Lung microvascular endothelial cell (primary cell): ENCODE data around the gene SHLD2. TPM values are rescaled to one million over a fixed set of nuclear protein-coding genes. Genes with fewer than 3 reads are reported as not detected.
"Not testable (repeated sequence)": the region's sequence is repeated elsewhere in the genome, so short reads cannot be mapped to it uniquely, and the experiment has no call there.

Experiments used
- DNase-seq, 2 donors: peaks; one replicate each; pipeline versions ENCODE4 v3.0.0 to v3.0.0-alpha.2; 2010; ENCODE audit warnings: low read depth in 2 of 2
- total RNA-seq: library from RNA; depleted of rRNA; stranded (reverse); fragments of >200 nt; gene quantifications from 2 replicates; pipeline ENCODE4 v1.2.1, GENCODE V29; 2014

The SHLD2 gene
- total RNA-seq, 1 donor from 2014 or later: 19.2 TPM

GRCh38 chr10:87084291-87084782, 10.7 kb upstream of the SHLD2 start:
- peak; percentile 47 to 74 for DNase-seq

GRCh38 chr10:87085537-87085936, 9.5 kb upstream of the SHLD2 start:
- DNase-seq: no peak

GRCh38 chr10:87089746-87090145, 5.3 kb upstream of the SHLD2 start:
- no peak for DNase-seq

DNA sequence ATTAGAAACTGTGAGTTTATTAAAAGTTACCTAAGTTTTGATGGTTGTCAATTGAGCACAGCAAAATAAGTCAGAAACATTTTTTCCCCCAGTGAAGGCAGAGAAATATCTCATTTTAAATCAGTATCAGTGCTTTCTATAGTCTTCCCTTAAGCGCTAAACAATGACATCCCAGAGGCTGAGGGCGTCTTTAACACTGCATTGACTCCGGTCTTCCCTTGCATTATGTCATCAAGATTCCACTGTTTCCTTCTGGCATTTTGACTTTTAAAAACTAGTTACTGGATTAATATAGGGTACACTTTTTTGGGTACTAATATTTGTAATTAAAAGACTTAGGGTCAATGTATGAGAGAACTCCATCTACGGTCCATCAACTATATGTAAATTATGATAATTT, 4.2 kb upstream of the SHLD2 start:
- DNase-seq: peak in 1 of 2 donors; percentile 51

GRCh38 chr10:87092376-87092860, 2.6 kb upstream of the SHLD2 start:
- DNase-seq: peak; percentile 63

DNA sequence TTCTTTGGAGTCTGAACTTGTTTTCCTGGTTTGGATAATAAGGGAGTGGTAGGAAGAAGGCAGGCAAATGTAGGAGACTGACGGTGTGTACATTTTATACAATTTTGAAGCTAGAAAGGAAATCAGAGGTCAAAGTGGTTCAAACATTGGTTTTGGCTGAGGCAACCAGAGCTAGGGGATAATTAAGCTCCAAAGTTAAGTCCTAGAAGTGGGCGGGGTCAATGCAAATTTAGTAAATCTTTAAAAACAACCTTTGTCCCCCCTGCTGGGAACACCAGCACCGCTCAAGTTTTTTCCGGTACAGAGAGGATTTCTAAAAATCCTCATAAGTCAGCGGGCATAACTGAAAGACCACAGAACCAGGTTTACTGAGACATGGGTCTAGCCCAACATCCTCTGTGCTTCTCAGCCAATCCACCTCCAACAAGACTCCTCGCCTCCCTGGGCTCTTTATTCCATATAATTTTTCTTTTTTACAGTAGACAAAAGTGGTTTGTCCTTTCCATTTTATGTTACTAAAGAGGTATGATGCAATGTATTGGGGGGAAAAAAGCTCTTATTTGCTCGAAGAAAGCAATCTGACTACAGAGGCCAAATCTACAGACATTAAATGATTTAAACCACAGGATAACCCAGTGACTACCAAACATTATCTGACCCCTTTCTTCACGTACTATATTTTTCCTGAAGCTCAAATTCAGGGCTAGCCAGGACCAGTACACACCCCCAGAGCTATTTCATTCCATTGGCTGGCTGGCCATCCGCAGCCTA, 2.0 kb upstream of the SHLD2 start:
- peak; percentile 44 to 65 for DNase-seq

DNA sequence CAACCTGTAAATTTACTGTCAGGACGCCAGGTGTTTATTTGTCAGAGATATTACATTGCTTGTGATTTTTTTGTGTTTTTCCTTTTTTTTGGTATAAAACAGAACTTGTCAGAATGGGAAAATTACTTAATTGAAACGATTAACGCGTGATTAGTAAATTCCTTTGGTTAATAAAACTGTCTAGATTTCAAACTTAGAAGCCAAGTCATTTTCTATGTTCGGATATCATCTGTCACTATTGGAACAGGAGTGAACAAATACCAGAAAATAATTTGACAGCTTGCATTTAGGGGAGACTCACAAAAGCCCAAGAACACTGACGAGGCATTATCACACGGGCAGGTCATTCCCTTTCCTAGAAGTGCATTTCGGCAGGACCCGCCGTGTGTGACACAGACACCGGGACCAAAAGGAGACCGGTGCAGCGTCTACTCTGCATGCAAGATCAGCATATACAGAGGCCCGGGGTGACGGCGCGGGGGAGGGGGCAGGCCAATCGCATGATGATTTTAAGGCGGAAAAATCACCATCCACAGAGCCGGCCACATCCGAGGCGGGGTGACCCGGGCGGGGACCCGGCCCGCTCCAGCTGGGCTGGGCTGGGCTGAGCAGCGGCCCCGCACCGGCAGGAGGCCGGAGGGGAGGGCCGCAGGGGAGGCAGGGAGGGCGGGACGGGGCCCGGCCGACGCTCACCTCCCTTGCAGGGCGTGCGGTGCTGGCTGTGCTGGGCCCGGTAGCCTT, 1.2 kb upstream of the SHLD2 start:
- DNase-seq: peak; percentile 46 to 49

GRCh38 chr10:87095236-87095945, 385 bp downstream of the SHLD2 start:
- peak; percentile 91 for DNase-seq

- DNase-seq: no peak
These were observed 7.0 kb downstream of the SHLD2 start for GRCh38 chr10:87101996-87102395.

DNA sequence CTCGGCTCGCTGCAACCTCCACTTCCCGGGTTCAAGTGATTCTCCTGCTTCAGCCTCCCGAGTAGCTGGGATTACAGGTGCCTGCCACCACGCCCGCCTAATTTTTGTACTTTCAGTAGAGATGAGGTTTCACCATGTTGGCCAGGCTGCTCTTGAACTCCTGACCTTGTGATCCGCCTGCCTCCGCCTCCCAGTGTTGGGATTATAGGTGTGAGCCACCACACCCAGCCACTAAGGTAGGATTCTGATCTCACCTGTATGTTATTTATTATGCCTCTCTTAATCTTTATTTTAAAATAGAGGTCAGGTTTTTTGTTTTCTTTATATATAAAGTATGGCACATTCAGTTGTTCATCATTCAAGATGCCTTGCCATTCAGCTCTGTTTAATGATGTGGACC, 9.7 kb downstream of the SHLD2 start:
- DNase-seq: not testable (repeated sequence)

DNA sequence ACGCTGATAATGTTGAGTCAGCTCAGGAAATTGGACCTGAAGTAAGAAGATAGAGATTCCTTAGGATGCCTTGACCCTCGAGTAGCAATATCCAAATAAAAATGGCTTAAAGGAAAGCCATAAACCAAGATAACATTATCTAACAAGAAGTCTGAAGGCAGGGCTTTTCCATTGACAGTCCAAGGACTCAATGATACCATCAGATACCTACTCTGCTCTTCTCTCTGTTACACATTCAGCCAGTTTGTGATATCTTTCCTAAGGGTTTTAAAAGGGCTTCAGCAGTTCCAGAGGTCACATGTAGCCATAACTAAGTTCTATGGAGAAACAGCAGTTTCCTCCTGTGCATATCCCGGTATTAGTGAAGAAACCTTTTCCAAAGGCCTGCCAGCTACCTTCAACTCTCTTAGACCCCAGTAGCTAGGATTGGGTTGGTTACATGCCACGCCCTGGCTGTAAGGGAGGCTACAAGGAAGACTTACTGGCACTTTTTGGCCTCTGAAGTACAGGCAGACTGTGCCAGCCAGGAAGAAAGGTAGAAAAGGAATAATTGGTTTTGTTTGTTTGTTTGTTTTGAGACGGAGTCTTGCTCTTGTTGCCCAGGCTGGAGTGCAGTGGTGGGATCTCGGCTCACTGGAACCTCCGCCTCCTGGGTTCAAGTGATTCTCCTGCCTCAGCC, 10.6 kb downstream of the SHLD2 start:
- DNase-seq: no peak

GRCh38 chr10:87118122-87118521, 23.1 kb downstream of the SHLD2 start:
- not testable (repeated sequence) for DNase-seq

DNA sequence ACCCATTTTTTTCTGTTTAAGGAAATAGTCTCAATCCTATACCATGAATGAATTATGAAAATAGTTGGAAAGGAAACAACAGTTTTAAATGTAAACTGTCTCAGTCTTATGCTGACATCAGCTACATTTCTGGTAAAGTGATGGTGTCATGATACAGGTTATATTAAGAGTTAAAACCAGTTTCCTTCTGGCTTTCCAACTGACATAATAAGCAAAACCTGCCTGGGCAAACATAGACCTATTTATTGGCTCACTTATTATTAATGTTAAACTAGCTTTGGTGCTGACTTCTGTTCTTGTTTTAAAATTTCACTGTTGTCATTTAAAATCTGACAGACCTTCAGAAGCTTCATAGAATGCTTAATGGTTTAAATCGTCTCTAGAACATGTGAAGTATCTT, 24.0 kb downstream of the SHLD2 start:
- not testable (repeated sequence) for DNase-seq

DNA sequence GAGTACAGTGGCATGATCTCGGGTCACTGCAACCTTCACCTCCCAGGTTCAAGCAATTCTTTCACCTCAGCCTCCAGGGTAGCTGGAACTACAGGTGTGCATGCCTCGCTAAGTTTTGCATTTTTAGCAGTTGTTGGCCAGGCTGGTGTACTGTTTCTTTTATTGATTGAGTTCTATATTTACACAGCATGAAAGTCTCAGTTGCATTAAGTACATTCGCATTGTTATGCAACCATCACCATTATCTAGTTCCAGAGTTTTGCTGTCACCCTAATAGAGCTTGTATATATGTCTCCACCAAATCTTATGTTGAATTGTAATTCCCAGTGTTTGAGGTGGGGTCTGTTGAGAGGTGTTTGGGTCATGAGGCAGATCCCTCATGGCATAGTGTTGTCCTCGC, 28.3 kb downstream of the SHLD2 start:
- not testable (repeated sequence) for DNase-seq

- not testable (repeated sequence) for DNase-seq
These were observed 32.0 kb downstream of the SHLD2 start for GRCh38 chr10:87127048-87127447.

DNA sequence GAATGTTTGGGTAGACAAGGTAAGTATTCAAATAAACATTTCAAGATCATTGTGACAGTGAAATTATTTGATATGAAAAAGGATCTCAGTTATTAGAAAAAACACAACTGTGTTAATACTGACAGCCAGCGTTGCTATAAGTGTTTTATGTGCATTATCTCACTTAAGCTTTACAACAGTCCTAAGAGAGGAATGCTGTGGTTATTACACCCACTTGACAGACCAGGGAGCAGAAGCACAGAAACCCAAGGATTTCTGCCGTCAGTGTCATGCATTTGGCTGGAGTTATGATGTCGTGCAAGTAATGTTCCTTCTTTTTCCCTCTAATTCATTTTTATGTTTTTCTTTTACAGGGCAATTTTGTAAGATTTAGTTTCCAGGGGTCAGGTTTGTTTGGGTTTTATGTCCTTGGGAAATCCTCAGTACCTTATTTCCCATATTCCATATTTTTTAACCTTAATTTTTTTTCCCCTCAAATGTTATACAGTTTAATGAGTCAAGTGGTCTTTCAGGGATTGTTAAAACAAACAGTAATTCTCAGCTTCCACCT, 32.7 kb downstream of the SHLD2 start:
- not testable (repeated sequence) for DNase-seq

- peak in 1 of 2 donors; percentile 60 for DNase-seq
These were observed 37.2 kb downstream of the SHLD2 start for GRCh38 chr10:87132176-87132575.

- not testable (repeated sequence) for DNase-seq
These were observed 38.9 kb downstream of the SHLD2 start for GRCh38 chr10:87133936-87134335.

DNA sequence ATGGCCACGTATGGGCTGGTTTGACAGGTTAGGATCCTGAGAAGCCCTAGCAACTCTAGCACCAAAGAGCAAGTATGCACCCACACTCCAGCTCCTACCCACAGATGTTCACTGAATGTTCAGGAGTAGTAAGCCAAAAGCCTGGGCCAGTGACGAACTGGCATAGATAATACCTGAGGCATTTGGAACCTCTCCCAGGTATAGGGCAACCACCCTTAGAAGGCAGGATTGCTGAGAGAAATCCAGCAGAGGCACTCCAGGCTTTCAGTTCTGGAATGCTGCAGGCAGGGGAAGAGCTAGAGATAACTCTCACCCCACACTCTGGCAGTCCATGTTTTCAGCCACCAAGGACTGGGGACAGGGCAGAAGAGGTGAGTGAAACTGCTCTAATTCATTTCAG, 39.4 kb downstream of the SHLD2 start:
- DNase-seq: not testable (repeated sequence)

GRCh38 chr10:87137478-87137877, 42.5 kb downstream of the SHLD2 start:
- not testable (repeated sequence) for DNase-seq
